AG09319 (cell line): ENCODE measurements around the gene KLK10.

Experiments
- DNase-seq: peaks from one replicate; pipeline ENCODE4 v3.0.0-alpha.2; 2010; ENCODE audit warnings: low read depth; ENCODE audit errors: extremely low read depth
- TF ChIP-seq, protein P1 (sequence below): IDR thresholded peaks from 2 replicates; pipeline ENCODE4 v1.5.1; 2011; ENCODE audit warnings: low read depth, mild to moderate bottlenecking, inconsistent platforms, low read length, moderate library complexity

KLK10 gene

DNA sequence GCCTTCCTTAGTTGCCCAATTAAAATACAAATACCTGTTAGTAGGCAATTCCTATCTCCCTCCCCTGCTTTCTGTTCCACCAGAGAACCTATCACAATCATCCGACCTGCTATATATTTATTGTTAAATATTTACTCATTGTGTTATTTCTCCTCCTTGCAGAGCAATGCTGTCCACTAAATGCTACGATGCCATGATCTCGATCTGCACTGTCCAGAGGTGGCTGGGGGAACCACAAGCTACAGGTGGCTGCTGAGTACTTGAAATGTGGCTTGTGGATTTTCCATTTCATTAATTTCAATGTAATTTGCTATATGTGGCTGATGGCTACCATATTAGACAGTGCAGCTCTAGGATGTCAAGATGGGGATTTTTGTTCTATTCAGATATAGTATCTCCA lies 55.2 kb downstream of the KLK10 start:
- DNase-seq = no peak
- TF ChIP-seq, protein P1, sequence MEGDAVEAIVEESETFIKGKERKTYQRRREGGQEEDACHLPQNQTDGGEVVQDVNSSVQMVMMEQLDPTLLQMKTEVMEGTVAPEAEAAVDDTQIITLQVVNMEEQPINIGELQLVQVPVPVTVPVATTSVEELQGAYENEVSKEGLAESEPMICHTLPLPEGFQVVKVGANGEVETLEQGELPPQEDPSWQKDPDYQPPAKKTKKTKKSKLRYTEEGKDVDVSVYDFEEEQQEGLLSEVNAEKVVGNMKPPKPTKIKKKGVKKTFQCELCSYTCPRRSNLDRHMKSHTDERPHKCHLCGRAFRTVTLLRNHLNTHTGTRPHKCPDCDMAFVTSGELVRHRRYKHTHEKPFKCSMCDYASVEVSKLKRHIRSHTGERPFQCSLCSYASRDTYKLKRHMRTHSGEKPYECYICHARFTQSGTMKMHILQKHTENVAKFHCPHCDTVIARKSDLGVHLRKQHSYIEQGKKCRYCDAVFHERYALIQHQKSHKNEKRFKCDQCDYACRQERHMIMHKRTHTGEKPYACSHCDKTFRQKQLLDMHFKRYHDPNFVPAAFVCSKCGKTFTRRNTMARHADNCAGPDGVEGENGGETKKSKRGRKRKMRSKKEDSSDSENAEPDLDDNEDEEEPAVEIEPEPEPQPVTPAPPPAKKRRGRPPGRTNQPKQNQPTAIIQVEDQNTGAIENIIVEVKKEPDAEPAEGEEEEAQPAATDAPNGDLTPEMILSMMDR = no peak

DNA sequence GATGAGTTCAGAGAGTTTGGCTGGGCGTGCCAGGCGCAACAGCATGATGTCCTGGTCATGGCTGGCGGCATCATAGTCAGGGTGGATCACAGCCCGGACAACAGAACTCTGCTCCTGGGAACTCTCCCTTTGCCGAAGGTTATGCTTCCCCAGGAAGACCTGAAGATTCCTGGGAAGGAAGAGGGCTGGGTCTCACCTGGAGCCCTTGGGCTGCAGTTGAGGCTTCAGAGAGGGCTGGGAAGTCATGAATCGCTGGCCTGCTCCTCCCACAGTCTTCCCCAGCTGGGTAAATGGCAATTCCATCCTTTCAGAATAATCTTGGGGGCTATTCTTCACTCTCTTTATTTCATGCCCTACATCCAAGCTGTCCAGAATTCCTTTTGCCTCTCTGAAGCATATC lies 56.1 kb downstream of the KLK10 start:
- no peak for DNase-seq
- TF ChIP-seq, protein P1 = no peak
